GM21528 (cell line): ENCODE results near the gene GPANK1.

ENCODE experiments used
- ATAC-seq: cut with Tn5 transposase; IDR thresholded peaks from one replicate; pipeline ENCODE4 v1.9.1; 2021; ENCODE audit warnings: mild to moderate bottlenecking, moderate library complexity; ENCODE audit not compliant: unreplicated experiment, low FRiP score

Gene GPANK1

DNA sequence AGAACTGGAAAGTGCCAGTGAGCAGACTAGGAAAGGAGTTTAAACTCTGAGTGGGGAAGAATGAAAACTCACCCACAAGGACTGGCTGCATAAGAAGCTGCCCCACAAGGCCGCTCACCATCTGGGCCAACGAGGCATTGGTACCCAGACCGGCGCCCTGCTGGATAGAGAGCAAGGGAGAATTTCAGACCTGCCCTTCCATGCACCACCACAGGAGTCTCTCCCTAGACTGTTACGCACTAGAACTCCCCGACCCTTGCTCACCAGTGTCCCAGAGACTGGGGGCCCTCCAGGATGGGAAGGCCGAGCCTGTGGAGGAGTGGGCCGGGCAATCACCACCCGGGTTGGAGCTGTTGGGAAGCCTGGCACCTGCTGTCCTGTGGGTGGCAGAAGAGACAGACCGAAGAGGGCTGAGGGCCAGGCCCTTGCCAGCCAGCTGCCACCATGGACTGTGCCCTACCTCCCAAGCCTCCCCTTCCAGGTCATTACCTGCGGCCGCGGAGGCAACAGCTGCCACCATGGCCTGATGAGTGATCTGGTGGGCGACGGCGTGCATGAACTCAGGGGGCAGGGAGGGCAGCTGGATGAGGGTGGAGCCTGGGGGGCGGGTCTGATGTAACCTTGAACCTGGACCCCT is 20.9 kb downstream of the GPANK1 start:
- no peak for ATAC-seq

DNA sequence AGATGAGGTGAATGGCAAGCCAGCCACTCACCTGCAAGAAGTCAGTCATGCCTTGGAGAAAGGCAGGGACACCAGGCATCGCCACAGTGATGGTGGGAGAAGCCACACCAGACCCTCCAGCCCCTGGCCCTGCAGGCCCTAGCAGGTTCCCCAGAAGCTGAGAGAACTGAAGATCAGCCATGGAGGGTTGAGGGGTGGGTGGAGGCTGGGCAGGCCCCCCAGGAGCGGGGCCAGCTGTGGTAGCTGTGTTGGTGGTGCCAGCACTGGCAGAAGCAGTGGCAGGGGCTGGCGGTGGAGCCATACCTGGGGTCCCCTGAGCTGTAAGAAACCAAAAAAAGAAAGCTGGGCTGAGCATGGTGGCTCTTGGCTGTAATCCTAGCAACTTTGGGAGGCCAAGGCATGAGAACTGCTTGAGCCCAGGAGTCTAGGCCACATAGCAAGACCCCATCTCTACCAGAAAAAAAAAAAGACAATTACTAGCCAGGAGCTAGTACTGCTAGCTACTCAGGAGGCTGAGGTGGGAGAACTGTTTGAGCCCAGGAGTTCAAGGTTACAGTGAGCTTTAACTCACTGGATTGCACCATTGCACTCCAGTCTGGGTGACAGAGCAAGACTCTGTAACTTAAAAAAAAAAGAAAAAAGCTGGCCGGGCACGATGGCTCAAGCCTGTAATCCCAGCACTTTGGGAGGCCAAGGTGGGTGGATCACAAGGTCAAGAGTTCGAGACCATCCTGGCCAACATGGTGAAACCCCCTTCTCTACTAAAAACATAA is 21.8 kb downstream of the GPANK1 start:
- no peak for ATAC-seq

DNA sequence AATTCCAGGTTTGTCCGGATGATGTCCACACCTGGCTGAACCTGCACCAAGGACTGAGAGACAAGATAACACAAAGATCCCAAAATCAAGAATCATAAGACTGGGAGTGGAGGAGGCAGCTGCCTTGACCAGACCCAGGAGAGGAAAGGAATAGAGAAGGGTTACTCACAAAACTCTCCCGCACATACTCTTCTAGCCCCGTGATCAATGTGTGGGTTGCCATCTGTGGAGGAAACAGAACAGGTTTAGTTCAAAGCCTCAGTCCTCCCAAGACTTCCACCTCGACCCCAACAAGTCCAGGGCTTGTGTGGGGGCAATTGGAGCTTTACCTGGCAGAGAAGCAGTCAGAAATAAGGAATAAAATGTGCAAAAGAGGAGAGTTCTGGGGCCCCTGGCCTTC is 23.4 kb downstream of the GPANK1 start:
- no peak for ATAC-seq

DNA sequence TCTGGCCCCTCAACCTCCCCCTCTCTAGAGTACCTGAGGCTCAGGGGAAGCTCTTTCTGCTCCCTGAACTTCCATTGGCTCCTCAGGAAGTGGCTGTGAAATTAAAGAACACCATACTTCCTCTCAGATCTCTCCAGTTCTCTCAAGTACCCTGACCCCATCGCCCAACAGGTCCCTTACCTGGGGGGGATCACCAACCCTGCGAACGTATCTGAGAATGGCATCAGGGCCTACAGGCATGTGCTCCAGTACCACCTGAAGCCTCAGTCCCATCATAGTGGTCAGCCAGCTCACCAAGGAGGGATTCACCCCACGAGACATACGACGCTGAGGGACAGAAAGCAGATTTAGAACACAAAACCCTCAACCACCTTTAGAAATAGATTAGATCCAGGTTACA is 24.2 kb downstream of the GPANK1 start:
- no peak for ATAC-seq

DNA sequence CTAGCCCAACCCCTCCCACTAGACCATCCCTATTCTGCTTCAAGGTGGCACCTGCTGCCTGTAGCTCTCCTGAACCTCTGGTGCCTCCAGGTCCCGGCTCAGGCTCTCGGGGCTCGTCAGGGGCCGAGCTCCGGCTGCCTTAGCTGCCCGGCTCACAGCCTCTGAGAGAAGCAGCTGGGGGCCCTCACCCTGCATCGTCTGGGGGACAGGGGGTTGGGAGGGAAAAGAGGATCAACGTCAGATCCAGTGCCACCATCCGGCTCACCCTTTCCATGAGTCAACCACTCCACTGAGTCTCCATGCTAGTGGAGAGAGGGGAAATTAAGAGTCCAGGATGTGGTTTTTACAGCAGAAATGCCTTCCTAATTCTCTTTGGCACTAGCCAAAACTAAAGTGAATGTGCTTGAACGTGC is 25.3 kb downstream of the GPANK1 start:
- no peak for ATAC-seq

DNA sequence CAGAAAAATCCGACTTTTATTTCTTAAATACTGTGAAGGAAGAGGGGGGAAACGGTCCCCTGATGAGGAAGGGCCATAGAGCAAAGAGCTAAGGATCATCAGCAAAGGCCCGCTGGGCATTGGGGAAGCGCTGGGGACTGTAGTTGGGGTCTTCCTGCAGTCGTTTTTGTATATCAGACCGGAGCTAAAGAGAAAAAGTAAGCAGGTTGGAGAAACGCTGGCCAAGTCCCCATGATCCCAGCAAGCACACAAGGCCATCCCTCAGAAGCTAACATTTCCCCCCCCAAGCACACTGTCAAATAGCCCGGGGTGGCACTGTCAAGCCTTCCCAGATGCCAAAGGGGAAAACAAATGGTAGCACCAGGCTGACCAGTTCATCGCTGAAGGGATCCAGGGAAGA is 25.8 kb downstream of the GPANK1 start:
- no peak for ATAC-seq

DNA sequence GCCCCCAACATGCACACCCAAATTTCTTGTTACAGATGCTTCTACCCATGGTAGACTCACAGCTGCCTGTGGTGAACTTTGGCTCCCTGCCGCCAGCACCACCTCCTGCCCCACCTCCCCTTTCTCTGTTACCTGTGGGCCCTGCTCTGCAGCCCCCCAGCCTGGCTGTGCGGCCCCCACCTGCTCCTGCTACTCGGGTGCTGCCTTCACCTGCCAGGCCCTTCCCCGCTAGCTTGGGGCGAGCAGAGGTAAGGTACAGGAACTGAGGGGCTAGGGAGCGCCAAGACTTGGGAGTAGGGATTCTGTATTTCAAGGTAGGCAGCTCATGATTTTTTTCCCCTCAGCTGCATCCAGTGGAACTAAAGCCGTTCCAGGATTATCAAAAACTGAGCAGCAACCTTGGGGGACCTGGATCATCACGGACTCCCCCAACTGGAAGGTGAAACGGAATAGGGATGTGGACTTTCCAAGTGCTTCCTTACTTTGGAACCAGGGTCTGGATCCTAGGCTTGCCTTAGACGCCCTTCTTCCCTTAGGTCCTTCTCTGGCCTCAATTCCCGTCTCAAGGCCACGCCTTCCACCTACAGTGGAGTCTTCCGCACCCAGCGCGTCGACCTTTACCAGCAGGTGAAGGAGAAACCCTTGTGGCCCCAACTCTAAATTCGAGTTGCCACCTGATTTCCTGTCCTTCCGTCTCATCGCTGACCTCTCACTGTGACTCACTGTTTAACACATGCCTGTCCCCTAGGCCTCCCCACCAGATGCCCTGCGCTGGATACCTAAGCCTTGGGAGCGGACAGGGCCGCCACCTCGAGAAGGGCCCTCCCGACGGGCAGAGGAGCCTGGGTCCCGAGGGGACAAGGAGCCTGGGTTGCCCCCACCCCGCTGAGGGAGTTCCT is 27.9 kb downstream of the GPANK1 start:
- no peak for ATAC-seq

DNA sequence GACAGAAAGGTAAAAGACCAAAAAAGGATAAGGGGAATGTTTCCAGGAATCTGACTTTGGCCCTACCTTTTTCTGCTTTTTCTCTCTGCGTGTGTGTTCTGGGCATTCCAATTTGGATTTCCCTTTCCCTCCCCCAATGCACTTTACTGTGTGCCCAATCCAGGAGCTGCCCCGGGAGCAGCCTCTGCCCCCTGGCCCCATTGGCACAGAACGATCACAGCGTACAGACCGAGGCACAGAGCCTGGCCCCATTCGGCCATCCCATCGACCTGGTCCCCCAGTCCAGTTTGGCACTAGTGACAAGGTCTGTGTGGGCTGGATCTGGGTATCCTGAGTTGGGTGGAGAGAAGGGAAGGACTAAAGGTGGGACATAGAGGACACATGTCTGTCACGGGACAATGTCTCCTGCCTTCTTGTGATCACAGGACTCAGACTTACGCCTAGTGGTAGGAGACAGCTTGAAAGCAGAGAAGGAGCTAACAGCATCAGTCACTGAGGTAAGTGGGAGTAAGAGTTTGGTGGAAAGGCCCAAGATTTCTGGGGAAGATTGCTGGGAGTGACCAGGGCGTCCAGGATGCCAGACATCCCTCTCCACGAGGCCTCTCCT is 29.7 kb downstream of the GPANK1 start:
- no peak for ATAC-seq

DNA sequence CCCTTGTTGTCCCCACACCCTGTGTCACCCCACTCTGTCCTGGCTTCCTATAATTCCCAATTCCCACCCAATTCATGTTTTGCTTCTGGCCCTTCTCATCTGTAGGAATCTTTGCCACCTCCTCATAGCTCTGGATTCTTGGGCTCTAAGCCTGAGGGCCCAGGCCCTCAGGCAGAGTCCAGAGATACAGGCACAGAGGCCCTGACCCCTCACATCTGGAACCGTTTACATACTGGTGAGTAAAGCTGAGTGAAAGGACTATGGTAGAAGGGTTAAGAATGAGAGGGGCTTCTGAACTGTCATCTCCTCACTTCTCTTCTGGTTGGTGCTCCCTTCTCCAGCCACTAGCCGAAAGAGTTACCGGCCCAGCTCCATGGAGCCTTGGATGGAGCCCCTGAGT is 30.7 kb downstream of the GPANK1 start:
- no peak for ATAC-seq

DNA sequence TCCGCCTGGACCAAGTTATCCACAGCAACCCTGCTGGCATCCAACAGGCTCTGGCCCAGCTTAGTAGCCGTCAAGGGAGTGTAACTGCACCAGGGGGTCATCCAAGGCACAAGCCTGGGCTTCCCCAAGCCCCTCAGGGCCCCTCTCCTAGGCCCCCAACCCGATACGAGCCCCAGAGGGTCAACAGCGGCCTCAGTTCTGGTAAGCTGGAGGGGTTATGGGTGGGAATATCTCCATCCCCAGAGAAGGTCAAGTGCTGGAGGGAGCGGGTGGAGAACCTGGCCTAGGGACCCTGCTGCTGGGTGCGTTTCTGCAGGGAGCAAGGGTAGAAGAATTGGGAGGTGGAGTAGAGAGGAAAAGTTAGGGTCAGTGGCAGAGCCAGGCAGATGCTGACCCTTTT is 31.4 kb downstream of the GPANK1 start:
- no peak for ATAC-seq

DNA sequence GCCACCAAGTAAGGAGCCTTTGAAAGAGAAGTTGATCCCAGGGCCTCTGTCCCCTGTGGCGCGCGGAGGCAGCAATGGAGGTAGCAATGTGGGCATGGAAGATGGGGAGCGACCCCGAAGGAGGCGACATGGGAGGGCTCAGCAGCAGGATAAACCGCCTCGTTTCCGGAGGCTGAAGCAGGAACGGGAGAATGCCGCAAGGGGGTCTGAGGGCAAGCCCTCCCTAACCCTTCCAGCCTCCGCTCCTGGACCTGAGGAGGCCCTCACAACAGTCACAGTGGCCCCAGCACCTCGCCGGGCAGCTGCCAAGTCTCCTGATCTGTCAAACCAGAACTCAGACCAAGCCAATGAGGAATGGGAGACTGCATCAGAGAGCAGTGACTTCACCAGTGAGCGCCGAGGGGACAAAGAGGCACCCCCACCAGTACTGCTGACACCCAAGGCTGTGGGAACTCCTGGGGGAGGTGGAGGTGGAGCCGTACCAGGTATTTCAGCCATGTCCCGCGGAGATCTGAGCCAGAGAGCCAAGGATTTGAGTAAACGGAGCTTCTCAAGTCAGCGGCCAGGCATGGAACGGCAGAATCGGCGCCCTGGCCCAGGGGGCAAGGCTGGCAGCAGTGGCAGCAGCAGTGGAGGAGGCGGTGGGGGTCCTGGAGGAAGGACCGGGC is 32.4 kb downstream of the GPANK1 start:
- ATAC-seq: no peak

DNA sequence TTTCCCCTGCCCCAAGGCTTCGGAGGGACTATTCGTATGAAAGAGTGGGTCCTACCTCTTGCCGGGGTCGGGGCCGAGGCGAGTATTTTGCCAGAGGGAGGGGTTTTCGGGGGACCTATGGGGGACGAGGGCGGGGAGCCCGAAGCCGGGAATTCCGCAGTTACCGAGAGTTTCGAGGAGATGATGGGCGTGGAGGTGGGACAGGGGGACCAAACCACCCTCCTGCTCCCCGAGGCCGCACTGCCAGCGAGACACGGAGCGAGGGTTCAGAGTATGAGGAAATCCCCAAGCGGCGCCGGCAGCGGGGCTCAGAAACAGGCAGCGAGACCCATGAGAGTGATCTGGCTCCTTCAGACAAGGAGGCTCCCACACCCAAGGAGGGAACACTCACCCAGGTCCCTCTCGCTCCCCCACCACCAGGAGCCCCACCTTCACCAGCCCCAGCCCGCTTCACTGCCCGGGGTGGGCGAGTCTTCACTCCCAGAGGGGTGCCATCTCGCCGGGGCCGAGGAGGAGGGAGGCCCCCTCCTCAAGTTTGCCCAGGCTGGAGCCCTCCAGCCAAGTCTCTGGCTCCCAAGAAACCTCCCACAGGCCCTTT is 33.0 kb downstream of the GPANK1 start:
- ATAC-seq: no peak

DNA sequence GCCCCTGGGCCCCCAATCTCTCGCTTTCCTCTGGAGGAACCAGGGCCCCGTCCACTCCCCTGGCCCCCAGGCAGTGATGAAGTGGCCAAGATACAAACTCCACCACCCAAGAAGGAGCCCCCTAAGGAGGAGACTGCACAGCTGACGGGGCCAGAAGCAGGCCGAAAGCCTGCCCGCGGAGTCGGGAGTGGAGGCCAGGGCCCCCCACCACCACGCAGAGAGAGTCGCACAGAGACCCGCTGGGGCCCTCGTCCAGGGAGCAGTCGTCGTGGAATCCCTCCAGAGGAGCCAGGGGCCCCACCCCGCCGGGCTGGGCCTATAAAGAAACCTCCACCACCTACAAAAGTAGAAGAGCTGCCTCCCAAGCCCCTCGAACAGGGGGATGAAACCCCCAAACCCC is 33.6 kb downstream of the GPANK1 start:
- no peak for ATAC-seq

DNA sequence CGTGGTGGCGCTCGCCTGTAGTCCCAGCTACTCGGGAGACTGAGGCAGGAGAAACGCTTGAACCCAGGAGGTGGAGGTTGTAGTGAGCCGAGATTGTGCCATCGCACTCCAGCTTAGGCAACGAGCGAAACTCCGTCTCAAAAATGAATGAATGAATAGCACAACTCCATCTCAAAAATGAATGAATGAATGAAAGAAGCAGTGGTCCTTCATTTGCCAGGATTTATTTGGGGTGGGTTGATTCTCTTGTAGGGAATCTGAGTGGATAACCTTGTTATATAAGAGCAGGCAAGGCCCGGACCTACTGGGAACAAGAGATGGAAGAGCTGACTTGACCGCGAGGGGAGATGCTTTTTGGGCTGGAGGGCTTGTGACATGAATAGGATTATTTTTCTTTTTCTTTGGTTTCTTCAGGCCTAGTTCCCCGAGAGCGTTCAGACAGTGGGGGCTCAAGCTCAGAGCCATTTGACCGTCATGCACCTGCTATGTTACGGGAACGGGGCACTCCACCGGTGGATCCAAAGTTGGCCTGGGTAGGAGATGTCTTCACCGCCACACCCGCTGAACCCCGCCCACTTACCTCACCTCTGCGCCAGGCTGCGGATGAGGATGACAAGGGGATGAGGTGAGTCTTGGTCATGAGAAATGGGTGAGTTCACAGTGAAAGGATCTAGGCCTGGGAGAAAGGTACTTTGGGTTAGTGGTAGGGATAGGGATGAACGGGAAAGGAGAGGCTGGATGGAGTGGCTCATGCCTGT is 34.4 kb downstream of the GPANK1 start:
- no peak for ATAC-seq

DNA sequence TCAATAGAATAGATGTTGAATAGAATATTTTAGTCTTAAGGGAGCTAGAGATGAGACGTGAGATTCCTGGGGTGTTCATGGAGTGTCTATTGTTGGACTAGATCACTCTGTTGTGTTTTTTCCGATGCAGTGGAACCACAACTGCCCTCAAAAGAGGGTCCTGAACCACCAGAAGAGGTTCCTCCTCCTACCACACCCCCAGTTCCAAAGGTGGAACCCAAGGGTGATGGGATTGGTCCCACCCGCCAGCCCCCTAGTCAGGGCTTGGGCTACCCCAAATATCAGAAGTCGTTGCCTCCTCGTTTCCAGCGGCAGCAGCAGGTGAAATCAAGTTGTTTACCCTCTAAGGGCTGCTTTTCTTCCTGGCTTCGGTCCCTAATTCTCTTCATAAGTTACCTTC is 35.8 kb downstream of the GPANK1 start:
- no peak for ATAC-seq

DNA sequence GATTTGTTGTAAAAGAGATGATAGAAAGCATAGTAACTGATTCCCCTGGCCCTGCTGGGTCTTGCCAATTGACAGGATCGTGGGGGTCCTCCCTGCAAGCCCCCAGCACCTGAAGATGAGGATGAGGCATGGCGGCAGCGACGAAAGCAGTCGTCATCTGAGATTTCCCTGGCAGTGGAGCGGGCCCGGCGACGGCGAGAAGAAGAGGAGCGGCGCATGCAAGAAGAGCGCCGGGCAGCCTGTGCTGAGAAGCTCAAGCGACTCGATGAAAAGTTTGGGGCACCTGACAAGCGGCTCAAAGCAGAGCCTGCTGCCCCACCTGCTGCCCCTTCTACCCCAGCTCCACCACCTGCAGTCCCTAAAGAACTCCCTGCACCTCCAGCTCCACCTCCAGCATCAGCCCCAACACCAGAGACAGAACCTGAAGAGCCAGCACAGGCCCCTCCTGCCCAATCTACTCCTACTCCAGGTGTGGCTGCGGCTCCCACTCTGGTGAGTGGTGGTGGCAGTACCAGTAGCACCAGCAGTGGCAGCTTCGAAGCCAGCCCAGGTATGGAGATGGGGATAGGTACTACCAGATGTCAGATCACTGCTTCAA is 37.0 kb downstream of the GPANK1 start:
- no peak for ATAC-seq

DNA sequence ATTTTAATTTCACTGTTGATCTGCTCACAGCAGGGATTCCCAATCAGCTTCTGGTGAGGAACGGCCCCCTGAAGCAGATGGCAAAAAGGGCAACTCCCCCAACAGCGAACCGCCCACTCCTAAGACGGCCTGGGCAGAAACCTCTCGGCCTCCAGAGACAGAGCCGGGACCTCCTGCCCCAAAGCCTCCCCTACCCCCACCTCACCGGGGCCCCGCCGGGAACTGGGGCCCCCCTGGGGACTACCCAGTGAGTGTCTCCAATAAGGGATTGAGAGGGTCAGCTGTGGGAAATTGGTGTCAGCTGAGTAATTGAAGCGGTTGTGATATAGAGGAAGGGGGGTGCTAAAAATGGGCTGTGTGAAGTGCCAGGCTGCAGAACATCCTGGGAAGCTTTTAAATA is 37.8 kb downstream of the GPANK1 start:
- no peak for ATAC-seq

DNA sequence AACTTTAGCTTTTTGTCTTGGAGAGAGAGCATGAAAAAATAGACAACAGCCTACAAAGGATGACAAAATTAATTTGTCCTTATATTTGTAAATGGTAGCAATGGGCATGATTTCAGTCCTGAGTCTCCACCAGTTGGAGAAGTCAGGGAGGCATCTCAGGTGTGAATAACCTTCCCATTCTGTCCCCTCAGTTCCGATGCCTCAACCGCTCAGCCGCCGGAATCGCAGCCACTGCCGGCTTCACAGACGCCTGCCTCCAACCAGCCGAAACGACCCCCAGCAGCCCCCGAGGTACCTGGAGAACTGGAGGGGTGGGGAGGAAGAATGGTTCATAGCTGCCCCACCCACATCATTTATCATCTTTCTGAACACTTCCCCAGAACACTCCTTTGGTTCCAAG is 40.7 kb downstream of the GPANK1 start:
- no peak for ATAC-seq

DNA sequence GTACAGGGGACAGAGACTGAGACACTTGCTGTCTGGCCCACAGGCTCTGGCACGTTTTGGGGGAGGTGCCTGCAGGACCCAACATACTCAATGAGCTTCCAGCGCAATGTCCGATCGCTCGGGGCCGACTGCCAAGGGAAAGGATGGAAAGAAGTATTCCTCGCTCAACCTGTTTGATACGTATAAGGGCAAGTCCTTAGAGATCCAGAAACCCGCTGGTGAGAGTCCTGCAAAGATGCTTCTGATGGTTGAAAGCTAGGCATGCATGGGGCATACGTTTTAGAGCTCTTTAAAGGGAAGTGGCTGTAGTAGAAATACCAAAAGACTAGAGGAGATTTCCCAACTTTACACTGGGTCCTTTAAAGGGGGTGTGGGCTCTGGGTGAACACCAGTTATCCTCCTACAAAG is 42.1 kb downstream of the GPANK1 start:
- ATAC-seq: no peak
